MM.1S (cell line): Measurements from ENCODE around the gene AFG1L.
A peak's percentile ranks its signal among the peaks of the same experiment; 100 is the strongest.

ENCODE experiments used
- DNase-seq: peaks from one replicate; pipeline ENCODE4 v3.0.0-alpha.2; 2015
- H2AFZ ChIP-seq: fragments of 300-600 bp; sonication (generic); 2 replicates; pipeline ENCODE4 v1.6.0; 2016; ENCODE audit warnings: antibody characterized with exemption, low read length
- H3F3A ChIP-seq: fragments of 300-600 bp; sonication (generic); 2 replicates; pipeline ENCODE4 v1.6.1; 2016; ENCODE audit warnings: mild to moderate bottlenecking, antibody characterized with exemption, low read length, moderate library complexity, mixed read lengths; ENCODE audit not compliant: insufficient read depth
- H3K27ac ChIP-seq: fragments of 300-600 bp; sonication (generic); 2 replicates; pipeline ENCODE4 v1.5.1; 2016; ENCODE audit warnings: mild to moderate bottlenecking, low read length
- H3K27me3 ChIP-seq: fragments of 300-600 bp; sonication (generic); replicated peaks from 2 replicates; pipeline ENCODE4 v1.6.0; 2016; ENCODE audit warnings: low read length; ENCODE audit not compliant: insufficient read depth
- H3K36me3 ChIP-seq: fragments of 300-600 bp; sonication (generic); replicated peaks from 2 replicates; pipeline ENCODE4 v1.6.1; 2016; ENCODE audit warnings: mild to moderate bottlenecking, low read length, mixed read lengths; ENCODE audit not compliant: insufficient read depth
- H3K4me1 ChIP-seq: fragments of 300-600 bp; sonication (generic); 2 replicates; pipeline ENCODE4 v1.6.1; 2016; ENCODE audit warnings: low read length, mixed read lengths
- H3K4me2 ChIP-seq: fragments of 300-600 bp; sonication (generic); 2 replicates; pipeline ENCODE4 v1.6.0; 2016; ENCODE audit warnings: low read depth, low read length
- H3K4me3 ChIP-seq: fragments of 300-600 bp; sonication (generic); 2 replicates; pipeline ENCODE4 v1.5.1; 2016; ENCODE audit warnings: low read length, mixed read lengths
- H3K79me2 ChIP-seq: fragments of 300-600 bp; sonication (generic); 2 replicates; pipeline ENCODE4 v1.6.1; 2016; ENCODE audit warnings: mixed run types, low read length, mixed read lengths
- H3K9ac ChIP-seq: fragments of 300-600 bp; sonication (generic); 2 replicates; pipeline ENCODE4 v1.6.1; 2016; ENCODE audit warnings: low read length, mixed read lengths
- H3K9me2 ChIP-seq: fragments of 300-600 bp; sonication (generic); replicated peaks from 2 replicates; pipeline ENCODE4 v1.6.1; 2016; ENCODE audit warnings: mild to moderate bottlenecking, low read length, mixed read lengths; ENCODE audit not compliant: insufficient read depth
- H3K9me3 ChIP-seq: fragments of 300-600 bp; sonication (generic); replicated peaks from 2 replicates; pipeline ENCODE4 v1.6.1; 2016; ENCODE audit warnings: mild to moderate bottlenecking, low read length, mixed read lengths; ENCODE audit not compliant: insufficient read depth
- H4K20me1 ChIP-seq: fragments of 300-600 bp; sonication (generic); 2 replicates; pipeline ENCODE4 v1.6.1; 2016; ENCODE audit warnings: mild to moderate bottlenecking, low read length, moderate library complexity, mixed read lengths; ENCODE audit not compliant: insufficient read depth
- EZH2 ChIP-seq: fragments of 300-600 bp; sonication (generic); optimal IDR thresholded peaks from 2 replicates; pipeline ENCODE3; 2017; ENCODE audit warnings: low read depth, mild to moderate bottlenecking, antibody characterized with exemption, low read length, mixed read lengths
- EZH2phosphoT487 ChIP-seq: fragments of 300-600 bp; sonication (generic); IDR thresholded peaks from 2 replicates; pipeline ENCODE4 v1.6.1; 2018; ENCODE audit warnings: antibody characterized with exemption, low read length
- TF ChIP-seq, protein P1 (sequence below): fragments of 300-600 bp; sonication (generic); IDR thresholded peaks from 2 replicates; pipeline ENCODE4 v1.5.1; 2016; ENCODE audit warnings: antibody characterized with exemption, low read length, mixed read lengths

Gene AFG1L

DNA sequence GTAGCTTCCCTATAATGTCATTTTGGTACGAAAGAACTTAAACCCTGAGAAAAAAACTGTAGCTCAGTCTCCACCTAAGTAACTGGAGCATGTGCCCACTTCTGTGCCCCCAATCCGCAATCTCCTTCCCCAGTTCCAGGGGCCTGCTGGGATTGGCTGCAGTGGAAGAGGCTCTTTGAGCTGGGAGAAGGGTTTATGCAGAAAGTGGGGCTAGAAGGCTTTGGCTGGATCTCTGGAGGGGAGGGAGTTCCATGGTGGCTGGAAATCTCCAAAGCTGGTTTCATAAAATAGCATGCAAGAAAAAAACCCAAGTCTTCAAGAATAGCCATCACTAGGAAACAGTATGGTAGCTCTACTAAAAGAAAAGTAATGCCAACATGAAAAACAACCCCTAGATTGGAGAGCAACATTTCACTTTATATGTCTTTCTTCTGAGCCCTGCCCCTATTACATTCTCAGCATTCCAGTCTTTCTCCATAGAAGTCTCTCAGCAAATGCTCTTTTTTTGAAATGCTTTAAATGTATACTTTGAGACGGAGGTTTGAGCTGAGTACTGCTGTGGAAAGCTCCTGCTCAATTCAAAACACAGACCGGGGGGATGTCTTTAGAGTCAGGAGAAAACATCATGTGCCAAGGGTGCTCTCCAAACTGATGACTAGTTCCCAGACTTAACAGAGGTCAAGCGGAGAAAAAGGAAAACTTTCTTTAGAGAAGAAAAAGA lies 229.8 kb downstream of the AFG1L start:
- Histone ChIP-seq H3F3A (no peaks in the 10 kb centered on the region), H3K9ac (no peak overlapping the region), H2AFZ (no peak overlapping the region), H3K4me1 (no peaks in the 10 kb centered on the region), H4K20me1 (no peaks in the 10 kb centered on the region), H3K79me2 (no peaks in the 10 kb centered on the region), H3K27ac (no peak overlapping the region), H3K9me2 (no peaks in the 10 kb centered on the region), H3K4me3 (no peak overlapping the region), H3K4me2 (no peak overlapping the region), H3K36me3 (no peaks in the 10 kb centered on the region), H3K9me3 (no peaks in the 10 kb centered on the region), H3K27me3 (no peaks in the 10 kb centered on the region)
- DNase-seq: no peak
- TF ChIP-seq, protein P1, sequence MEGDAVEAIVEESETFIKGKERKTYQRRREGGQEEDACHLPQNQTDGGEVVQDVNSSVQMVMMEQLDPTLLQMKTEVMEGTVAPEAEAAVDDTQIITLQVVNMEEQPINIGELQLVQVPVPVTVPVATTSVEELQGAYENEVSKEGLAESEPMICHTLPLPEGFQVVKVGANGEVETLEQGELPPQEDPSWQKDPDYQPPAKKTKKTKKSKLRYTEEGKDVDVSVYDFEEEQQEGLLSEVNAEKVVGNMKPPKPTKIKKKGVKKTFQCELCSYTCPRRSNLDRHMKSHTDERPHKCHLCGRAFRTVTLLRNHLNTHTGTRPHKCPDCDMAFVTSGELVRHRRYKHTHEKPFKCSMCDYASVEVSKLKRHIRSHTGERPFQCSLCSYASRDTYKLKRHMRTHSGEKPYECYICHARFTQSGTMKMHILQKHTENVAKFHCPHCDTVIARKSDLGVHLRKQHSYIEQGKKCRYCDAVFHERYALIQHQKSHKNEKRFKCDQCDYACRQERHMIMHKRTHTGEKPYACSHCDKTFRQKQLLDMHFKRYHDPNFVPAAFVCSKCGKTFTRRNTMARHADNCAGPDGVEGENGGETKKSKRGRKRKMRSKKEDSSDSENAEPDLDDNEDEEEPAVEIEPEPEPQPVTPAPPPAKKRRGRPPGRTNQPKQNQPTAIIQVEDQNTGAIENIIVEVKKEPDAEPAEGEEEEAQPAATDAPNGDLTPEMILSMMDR: no peak
- TF ChIP-seq EZH2 (no peak), EZH2phosphoT487 (no peak)

DNA sequence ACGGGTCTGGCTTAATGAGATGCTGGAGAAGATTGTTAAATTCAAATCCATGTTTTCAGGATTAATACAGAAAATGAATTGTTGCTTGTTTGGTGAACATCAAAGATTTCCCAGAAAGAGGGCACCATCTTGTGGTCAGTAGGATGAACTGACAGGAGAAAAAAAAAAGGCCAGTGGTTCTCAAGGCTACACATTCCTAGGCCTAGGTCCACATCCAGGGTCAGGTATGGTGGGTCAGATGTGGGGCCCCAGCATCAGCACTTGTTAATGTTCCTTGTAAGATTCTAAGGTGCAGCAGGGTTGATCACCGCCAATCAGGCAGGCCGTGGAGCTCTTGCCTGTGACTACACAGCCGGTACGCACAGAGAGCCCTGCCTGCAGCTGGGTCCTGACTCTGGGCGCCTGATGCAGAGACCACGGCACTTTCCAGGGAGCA lies 231.9 kb downstream of the AFG1L start:
- DNase-seq: peak; percentile 41
- TF ChIP-seq, protein P1: peak; percentile 83
- no peak for TF ChIP-seq EZH2phosphoT487
- H3K9ac ChIP-seq: no peak overlapping the region
- no peaks in the 10 kb centered on the region for H3K9me2 ChIP-seq
- no peaks in the 10 kb centered on the region for H4K20me1 ChIP-seq
- no peaks in the 10 kb centered on the region for H3K79me2 ChIP-seq
- H3K4me2 ChIP-seq: no peak overlapping the region
- H3K9me3 ChIP-seq: no peaks in the 10 kb centered on the region
- H3K27me3 ChIP-seq: no peaks in the 10 kb centered on the region
- no peaks in the 10 kb centered on the region for H3K36me3 ChIP-seq
- H3F3A ChIP-seq: no peaks in the 10 kb centered on the region
- no peak overlapping the region for H3K27ac ChIP-seq
- H3K4me3 ChIP-seq: no peak overlapping the region
- no peaks in the 10 kb centered on the region for H3K4me1 ChIP-seq
- H2AFZ ChIP-seq: no peak overlapping the region

DNA sequence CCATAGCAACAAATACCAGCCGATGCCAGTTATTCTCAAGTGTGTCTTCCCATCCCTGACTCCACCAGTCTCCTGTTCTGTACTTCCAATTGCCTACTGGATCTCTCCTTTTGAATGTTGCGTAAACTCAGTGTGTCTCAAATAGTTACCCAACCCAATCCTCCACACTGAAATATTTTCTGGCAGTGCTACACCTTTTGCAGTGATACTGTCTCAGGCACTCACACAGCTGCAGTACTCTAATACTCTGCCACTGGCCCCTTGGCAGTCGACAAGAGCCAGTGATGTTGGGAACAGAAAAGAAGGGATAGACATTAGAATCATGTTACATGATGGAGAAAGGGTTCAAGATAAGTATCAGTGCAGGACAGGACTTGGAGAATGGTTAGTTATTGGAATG lies 234.0 kb downstream of the AFG1L start:
- H3K4me3 ChIP-seq: no peak overlapping the region
- no peaks in the 10 kb centered on the region for H3K9me3 ChIP-seq
- TF ChIP-seq, protein P1: no peak
- no peak for TF ChIP-seq EZH2phosphoT487
- no peak for TF ChIP-seq EZH2
- no peaks in the 10 kb centered on the region for H3F3A ChIP-seq
- no peak overlapping the region for H3K27ac ChIP-seq
- H3K9ac ChIP-seq: no peak overlapping the region
- no peaks in the 10 kb centered on the region for H3K36me3 ChIP-seq
- H4K20me1 ChIP-seq: no peaks in the 10 kb centered on the region
- H3K4me1 ChIP-seq: no peaks in the 10 kb centered on the region
- H3K4me2 ChIP-seq: no peak overlapping the region
- no peaks in the 10 kb centered on the region for H3K27me3 ChIP-seq
- DNase-seq: no peak
- H3K79me2 ChIP-seq: no peaks in the 10 kb centered on the region
- H2AFZ ChIP-seq: no peak overlapping the region
- H3K9me2 ChIP-seq: no peaks in the 10 kb centered on the region
